ENCODE measurements around the gene ZBTB20.
"Not testable (repeated sequence)": the region's sequence is repeated elsewhere in the genome, so short reads cannot be mapped to it uniquely, and the experiment has no call there.

The ZBTB20 gene

GRCh38 chr3:115146418-115147328 is at the start of gene ZBTB20:
ZBTB20 (minus strand) TSS chr3:115147288.
- peak; percentile 31 to 35 for DNase-seq (ENCODE audit: low read depth in 2 of 2)

- DNase-seq (ENCODE audit: low read depth in 2 of 2) = no peak
These were observed 47.4 kb upstream of the ZBTB20 start for GRCh38 chr3:115194476-115194875.

GRCh38 chr3:115190747-115191146 is 43.7 kb upstream of the ZBTB20 start:
- no peak for DNase-seq (ENCODE audit: low read depth in 2 of 2)

GRCh38 chr3:115187149-115187757 is 40.2 kb upstream of the ZBTB20 start:
- no peak for DNase-seq (ENCODE audit: low read depth in 2 of 2)

GRCh38 chr3:115186351-115187148 is 39.5 kb upstream of the ZBTB20 start:
- no peak for DNase-seq (ENCODE audit: low read depth in 2 of 2)

DNA sequence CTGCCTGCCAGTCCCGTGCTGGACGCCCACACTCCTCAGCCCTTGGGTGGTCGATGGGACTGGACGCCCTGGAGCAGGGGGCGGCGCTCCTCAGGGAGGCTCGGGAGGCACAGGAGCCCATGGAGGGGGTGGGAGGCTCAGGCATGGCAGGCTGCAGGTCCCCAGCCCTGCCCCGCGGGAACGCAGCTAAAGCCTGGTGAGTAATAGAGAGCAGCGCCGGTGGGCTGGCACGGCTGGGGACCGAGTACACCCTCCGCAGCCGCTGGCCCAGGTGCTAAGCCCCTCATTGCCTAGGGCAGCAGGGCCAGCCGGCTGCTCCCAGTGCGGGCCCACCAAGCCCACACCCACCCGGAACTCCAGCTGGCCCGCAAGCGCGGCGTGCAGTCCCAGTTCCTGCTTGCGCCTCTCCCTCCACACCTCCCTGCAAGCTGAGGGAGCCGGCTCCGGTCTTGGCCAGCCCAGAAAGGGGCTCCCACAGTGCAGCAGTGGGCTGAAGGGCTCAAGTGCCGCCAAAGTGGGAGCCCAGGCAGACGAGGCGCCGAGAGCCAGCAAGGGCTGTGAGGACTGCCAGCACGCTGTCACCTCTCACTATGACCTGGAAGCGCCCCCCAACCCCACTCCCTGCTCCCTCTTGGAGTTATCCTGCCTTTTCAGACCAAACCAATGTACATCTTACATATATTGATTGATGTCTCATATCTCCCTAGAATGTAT is 37.9 kb upstream of the ZBTB20 start:
- not testable (repeated sequence) for DNase-seq (ENCODE audit: low read depth in 2 of 2)

DNA sequence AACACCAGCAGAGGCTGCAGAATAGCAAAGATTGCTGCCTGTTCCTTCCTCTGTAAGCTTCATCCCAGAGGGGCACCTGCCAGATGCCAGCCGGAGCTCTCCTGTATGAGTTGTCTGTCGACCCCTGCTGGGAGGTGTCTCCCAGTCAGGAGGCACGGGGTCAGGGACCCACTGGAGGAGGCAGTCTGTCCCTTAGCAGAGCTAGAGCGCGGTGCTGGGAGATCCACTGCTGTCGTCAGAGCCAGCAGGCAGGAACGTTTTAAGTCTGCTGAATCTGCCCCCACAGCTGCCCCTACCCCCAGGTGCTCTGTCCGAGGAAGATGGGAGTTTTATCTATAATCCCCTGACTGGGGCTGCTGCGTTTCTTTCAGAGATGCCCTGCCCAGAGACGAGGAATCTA is 31.8 kb upstream of the ZBTB20 start:
- not testable (repeated sequence) for DNase-seq (ENCODE audit: low read depth in 2 of 2)

DNA sequence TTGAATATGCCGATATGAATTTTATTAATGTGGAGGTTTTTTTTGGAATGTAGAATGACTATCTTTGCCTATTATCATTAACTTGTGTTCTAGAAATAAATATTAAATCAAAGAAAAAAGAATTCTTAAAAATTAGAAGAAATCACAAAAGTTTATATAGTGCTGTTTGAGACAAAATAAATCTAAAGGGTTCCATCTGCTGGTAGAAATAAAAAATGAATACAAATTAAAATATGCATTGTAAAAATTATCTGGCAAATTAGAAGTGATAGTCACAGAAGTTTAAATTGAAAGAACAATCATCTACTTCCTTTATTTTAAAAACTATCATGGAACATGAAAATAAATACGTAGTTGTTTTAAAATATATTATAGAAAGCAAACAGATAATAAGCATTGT is 22.7 kb upstream of the ZBTB20 start:
- DNase-seq (ENCODE audit: low read depth in 2 of 2) = no peak

- no peak for DNase-seq (ENCODE audit: low read depth in 2 of 2)
These were observed 18.6 kb upstream of the ZBTB20 start for GRCh38 chr3:115165701-115166100.

- no peak for DNase-seq (ENCODE audit: low read depth in 2 of 2)
These were observed 18.2 kb upstream of the ZBTB20 start for GRCh38 chr3:115165266-115165665.

- no peak for DNase-seq (ENCODE audit: low read depth in 2 of 2)
These were observed 17.5 kb upstream of the ZBTB20 start for GRCh38 chr3:115164374-115165221.

DNA sequence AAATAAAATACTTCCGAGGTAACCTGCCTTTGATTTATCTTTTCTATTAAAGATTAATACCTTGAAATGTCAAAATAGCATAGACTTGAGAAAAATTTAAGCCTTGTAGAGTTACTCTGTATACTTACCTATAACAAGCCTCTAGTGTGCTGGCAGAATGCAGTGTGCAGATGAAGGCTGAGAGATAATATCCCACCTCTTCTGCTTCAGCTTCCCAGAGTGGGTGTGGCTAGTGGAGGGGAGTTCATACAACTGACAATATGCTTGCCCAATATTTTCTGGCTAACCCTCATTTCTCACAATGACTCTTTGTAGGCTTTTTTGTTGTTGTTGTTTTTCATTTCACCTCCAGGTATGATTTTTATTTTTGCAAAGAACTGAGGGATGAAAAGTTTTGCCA is 15.7 kb upstream of the ZBTB20 start:
- no peak for DNase-seq (ENCODE audit: low read depth in 2 of 2)

DNA sequence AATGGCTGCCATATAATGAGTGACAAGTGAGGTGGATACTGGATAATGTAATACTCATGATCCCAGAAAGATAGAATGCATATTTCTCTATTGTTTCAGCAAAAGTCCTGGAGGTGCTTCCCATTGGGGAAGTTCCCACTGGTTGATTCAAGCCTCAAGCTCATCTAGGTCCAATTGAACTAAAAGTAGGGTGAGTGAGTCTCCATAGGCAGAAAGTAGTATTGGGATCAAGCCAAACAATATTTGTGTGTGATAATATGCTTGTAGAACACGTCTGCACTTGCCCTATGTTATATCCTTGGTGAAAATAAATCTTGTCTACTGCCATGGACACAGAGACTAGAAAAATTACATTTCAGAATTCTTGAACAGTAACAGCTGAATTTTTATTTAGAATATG is 14.8 kb upstream of the ZBTB20 start:
- DNase-seq (ENCODE audit: low read depth in 2 of 2) = no peak

- DNase-seq (ENCODE audit: low read depth in 2 of 2) = no peak
These were observed 14.2 kb upstream of the ZBTB20 start for GRCh38 chr3:115161168-115161834.

DNA sequence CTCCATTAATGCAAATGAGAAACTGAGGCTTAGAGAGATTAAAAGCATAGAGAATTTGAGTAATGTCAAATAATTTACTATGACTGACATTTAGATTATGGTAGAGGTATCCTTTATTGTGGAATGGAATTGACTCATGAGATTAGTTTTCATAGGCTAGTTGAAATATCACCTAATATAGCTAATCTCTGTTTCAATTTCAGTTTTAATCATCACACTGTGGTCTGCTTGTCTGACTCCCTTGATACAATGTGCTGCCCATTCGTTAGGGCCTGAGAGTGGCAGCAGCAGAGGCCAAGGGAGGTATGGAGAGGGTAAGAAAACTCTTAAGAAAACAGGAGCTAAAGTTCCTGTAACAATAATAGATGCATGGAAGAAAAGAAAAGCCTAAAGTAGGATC is 13.2 kb upstream of the ZBTB20 start:
- DNase-seq (ENCODE audit: low read depth in 2 of 2) = no peak

DNA sequence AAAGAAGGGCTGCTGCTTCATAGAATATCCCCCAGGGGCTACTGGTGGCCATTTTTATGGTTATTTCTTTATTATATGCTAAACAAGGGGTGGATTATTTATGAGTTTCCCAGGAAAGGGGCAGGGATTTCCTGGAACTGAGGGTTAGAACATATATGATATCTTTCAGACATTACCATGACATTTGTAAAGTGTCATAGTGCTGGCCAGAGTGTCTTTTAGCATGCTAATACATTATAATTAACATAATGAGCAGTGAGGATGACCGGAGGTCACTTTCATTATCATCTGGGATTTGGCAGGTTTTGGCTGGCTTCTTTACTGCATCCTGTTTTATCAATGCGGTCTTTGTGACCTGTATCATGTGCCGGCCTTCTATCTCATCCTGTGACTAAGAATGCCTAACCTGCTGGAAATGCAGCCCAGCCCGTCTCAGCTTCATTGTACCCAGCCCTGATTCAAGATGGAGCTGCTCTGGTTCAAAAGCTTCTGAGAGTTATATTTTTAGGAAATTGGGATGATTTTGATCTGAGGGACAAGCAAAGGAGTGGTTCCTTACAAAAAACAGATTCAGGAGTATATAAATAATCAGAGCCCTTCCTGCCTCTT is 9.1 kb upstream of the ZBTB20 start:
- no peak for DNase-seq (ENCODE audit: low read depth in 2 of 2)

DNA sequence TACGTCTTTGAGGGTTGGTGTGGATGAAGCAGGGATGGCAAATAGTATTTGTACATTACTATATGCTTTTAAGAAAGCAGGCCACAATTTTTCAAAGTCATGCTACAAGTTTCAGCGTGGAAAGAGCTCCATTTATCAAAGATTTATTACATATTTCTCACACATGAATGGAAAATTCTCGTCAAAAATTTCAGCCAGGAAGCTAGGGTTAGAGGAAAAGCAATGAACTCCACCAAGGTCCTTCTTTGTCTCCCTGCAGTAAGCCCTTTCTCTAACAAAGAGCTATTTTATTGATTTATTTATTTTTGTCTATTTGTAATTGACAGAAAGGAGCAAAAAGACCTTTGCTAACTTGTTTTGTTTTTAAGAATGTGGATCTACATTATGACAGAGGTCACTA is 7.5 kb upstream of the ZBTB20 start:
- no peak for DNase-seq (ENCODE audit: low read depth in 2 of 2)

DNA sequence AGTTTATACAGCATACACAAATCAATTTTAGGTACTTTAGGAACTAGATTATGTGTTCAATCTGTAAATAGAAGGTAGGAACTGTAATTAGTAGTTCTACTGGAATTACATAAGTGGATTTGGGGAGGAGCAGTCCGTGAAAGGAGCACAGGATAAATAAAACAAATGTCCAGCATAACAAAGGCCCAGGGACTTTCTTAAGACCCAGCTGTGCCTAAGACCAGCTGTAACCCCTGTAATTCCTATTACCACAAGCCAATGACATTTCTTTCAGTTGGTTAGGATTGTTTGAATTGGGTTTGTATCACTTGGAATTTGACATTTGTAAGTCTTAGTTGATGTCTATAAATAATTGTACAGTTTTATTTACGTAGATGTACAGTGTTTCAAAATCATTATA is 4.8 kb upstream of the ZBTB20 start:
- no peak for DNase-seq (ENCODE audit: low read depth in 2 of 2)

- DNase-seq (ENCODE audit: low read depth in 2 of 2) = no peak
These were observed 1.2 kb upstream of the ZBTB20 start for GRCh38 chr3:115148142-115148790.

Measured in activated CD4-positive, alpha-beta T cell treated with anti-CD3 and anti-CD28 coated beads for 24 hours (primary cell).